ENCODE data around the gene LIPK. TPM values are rescaled to one million over a fixed set of nuclear protein-coding genes. Genes with fewer than 3 reads are reported as not detected.
"Not testable (repeated sequence)": the region's sequence is repeated elsewhere in the genome, so short reads cannot be mapped to it uniquely, and the experiment has no call there.

Gene LIPK
- total and polyA plus RNA-seq, 2 of the 13 experiments (the other 11 are each of a cell fraction or from before 2014, with no cell fraction given), result not detected

DNA sequence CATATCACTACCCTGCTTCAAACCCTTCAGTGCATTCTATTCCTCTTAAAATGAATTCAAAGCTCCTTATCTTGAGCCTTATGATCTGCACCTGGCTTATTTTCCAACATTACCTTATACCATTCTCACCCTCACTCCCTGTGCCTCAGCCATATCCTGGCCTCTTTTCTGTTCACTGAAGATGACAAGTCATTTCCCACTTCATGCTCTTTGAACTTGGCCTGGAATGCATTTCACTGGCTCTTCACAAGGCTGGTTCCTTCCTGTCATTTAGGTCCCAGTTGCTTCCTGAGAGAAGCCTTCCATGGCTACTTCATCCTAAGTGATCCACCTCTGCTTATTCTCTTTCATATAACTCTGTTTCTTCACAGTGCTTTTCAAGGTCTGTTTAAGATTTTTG lies 45.0 kb upstream of the LIPK start:
- DNase-seq (ENCODE audit: low spot score) (no peak), FAIRE-seq (no peak), ATAC-seq (no peak)
- no peak overlapping the region for H3K4me3 ChIP-seq (replicated peaks in 1 of 3; ENCODE audit: insufficient read depth in 1 of 3, low read depth in 2 of 3, low read length in 3 of 3)
- no peaks in the 10 kb centered on the region for H3K79me2 ChIP-seq (ENCODE audit: insufficient read depth, low read length)
- no TSS peak for BruUV-seq (replicated peaks)
- H3K27me3 ChIP-seq (ENCODE audit: control insufficient read depth in 1 of 2, insufficient read depth in 2 of 2, low read length in 2 of 2), result no peaks in the 10 kb centered on the region
- no peaks in the 10 kb centered on the region for H3K4me1 ChIP-seq (ENCODE audit: insufficient read depth, low read length)
- no peaks in the 10 kb centered on the region for H3K9me3 ChIP-seq (ENCODE audit: low read length)
- in situ Hi-C loops (cut with HindIII; ENCODE audit: extremely low pct_ligation_motif_present, low pct_unique_long_range_greater_than_20kb), result no loop called here
- no peak overlapping the region for H3K27ac ChIP-seq (ENCODE audit: extremely low read length, insufficient read depth, low read length)
- ChIA-PET CTCF (ENCODE audit: low intra/inter-chr PET ratio, low total read pairs) (no interaction called here), POLR2A (no interaction called here)
- TF ChIP-seq PITX1 (CRISPR knock-in tag; IDR thresholded peaks at IDR 0.05), result no peak
- no peaks in the 10 kb centered on the region for H3K36me3 ChIP-seq (replicated peaks in 1 of 2; ENCODE audit: control insufficient read depth in 1 of 2, insufficient read depth in 2 of 2, low read length in 2 of 2)
- H2AFZ ChIP-seq (ENCODE audit: low read length), result no peak overlapping the region
- no peak overlapping the region for H3K9ac ChIP-seq (ENCODE audit: insufficient read depth, low read depth, low read length)
- H4K20me1 ChIP-seq (ENCODE audit: insufficient read depth, low read length), result no peaks in the 10 kb centered on the region
- no peak overlapping the region for H3K4me2 ChIP-seq (ENCODE audit: low read depth, low read length)
- intact Hi-C loops (cut with micrococcal nuclease; ENCODE audit: unreplicated experiment), result no loop called here

DNA sequence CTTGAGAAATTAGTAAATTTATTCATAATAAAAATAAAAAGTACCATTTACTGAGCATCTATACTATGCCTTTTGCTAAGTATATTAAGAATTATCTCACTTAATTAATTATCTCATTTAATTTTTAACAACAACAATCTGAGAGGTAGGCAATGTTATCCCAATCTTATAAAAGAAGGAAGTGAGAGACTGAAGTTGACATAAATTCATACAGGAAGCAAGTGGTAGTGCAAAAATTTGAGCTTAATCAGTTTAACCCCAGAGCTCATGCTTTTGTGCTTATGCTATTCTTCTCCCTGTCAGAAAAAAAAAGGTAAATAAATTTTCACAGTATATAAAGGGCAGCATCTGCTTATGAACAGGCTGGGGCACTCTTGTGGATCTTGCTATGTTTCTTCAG lies 44.5 kb upstream of the LIPK start:
- ATAC-seq (no peak), DNase-seq (ENCODE audit: low spot score) (no peak), FAIRE-seq (no peak)
- no peak overlapping the region for H3K4me2 ChIP-seq (ENCODE audit: low read depth, low read length)
- H3K9me3 ChIP-seq (ENCODE audit: low read length), result no peaks in the 10 kb centered on the region
- no TSS peak for BruUV-seq (replicated peaks)
- CTCF ChIA-PET (ENCODE audit: low intra/inter-chr PET ratio, low total read pairs), result no interaction called here
- H3K36me3 ChIP-seq (replicated peaks in 1 of 2; ENCODE audit: control insufficient read depth in 1 of 2, insufficient read depth in 2 of 2, low read length in 2 of 2), result no peaks in the 10 kb centered on the region
- no peak for TF ChIP-seq NR3C1 (CRISPR knock-in tag; IDR thresholded peaks at IDR 0.05)
- TF ChIP-seq, protein P1, sequence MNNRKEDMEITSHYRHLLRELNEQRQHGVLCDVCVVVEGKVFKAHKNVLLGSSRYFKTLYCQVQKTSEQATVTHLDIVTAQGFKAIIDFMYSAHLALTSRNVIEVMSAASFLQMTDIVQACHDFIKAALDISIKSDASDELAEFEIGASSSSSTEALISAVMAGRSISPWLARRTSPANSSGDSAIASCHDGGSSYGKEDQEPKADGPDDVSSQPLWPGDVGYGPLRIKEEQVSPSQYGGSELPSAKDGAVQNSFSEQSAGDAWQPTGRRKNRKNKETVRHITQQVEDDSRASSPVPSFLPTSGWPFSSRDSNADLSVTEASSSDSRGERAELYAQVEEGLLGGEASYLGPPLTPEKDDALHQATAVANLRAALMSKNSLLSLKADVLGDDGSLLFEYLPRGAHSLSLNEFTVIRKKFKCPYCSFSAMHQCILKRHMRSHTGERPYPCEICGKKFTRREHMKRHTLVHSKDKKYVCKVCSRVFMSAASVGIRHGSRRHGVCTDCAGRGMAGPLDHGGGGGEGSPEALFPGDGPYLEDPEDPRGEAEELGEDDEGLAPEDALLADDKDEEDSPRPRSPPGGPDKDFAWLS (CRISPR knock-in tag; IDR thresholded peaks at IDR 0.05; ENCODE audit: borderline replicate concordance), result no peak
- TF ChIP-seq, protein P2, sequence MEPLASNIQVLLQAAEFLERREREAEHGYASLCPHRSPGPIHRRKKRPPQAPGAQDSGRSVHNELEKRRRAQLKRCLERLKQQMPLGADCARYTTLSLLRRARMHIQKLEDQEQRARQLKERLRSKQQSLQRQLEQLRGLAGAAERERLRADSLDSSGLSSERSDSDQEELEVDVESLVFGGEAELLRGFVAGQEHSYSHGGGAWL (CRISPR knock-in tag; IDR thresholded peaks at IDR 0.05), result no peak
- H3K27me3 ChIP-seq (ENCODE audit: control insufficient read depth in 1 of 2, insufficient read depth in 2 of 2, low read length in 2 of 2), result no peaks in the 10 kb centered on the region
- H3K9ac ChIP-seq (ENCODE audit: insufficient read depth, low read depth, low read length), result no peak overlapping the region
- intact Hi-C loops (cut with micrococcal nuclease; ENCODE audit: unreplicated experiment) (no loop called here), in situ Hi-C loops (cut with HindIII; ENCODE audit: extremely low pct_ligation_motif_present, low pct_unique_long_range_greater_than_20kb) (no loop called here)
- no peak overlapping the region for H2AFZ ChIP-seq (ENCODE audit: low read length)
- no peaks in the 10 kb centered on the region for H3K4me1 ChIP-seq (ENCODE audit: insufficient read depth, low read length)
- POLR2A ChIA-PET, result no interaction called here
- no peaks in the 10 kb centered on the region for H4K20me1 ChIP-seq (ENCODE audit: insufficient read depth, low read length)
- no peak overlapping the region for H3K4me3 ChIP-seq (replicated peaks in 1 of 3; ENCODE audit: insufficient read depth in 1 of 3, low read depth in 2 of 3, low read length in 3 of 3)
- H3K27ac ChIP-seq (ENCODE audit: extremely low read length, insufficient read depth, low read length), result no peak overlapping the region
- no peaks in the 10 kb centered on the region for H3K79me2 ChIP-seq (ENCODE audit: insufficient read depth, low read length)

DNA sequence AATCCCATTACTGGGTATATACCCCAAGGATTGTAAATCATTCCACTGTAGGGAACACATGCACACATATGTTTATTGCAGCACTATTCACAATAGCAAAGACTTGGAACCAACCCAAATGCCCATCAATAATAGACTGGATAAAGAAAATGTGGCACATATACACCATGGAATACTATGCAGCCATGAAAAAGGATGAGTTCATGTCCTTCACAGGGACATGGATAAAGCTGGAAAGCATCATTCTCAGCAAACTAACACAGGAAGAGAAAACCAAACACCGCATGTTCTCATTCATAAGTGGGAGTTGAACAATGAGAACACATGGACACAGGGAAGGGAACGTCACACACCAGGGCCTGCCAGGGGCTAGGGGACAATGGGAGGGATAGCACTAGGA lies 42.9 kb upstream of the LIPK start:
- H3K27ac ChIP-seq (ENCODE audit: extremely low read length, insufficient read depth, low read length); H3K27me3 ChIP-seq (ENCODE audit: control insufficient read depth in 1 of 2, insufficient read depth in 2 of 2, low read length in 2 of 2); H3K4me2 ChIP-seq (ENCODE audit: low read depth, low read length); H3K36me3 ChIP-seq (replicated peaks in 1 of 2; ENCODE audit: control insufficient read depth in 1 of 2, insufficient read depth in 2 of 2, low read length in 2 of 2); FAIRE-seq; H3K9ac ChIP-seq (ENCODE audit: insufficient read depth, low read depth, low read length); H3K4me1 ChIP-seq (ENCODE audit: insufficient read depth, low read length); H2AFZ ChIP-seq (ENCODE audit: low read length); BruUV-seq (replicated peaks); H3K4me3 ChIP-seq (replicated peaks in 1 of 3; ENCODE audit: insufficient read depth in 1 of 3, low read depth in 2 of 3, low read length in 3 of 3); in situ Hi-C loops (cut with HindIII; ENCODE audit: extremely low pct_ligation_motif_present, low pct_unique_long_range_greater_than_20kb); intact Hi-C loops (cut with micrococcal nuclease; ENCODE audit: unreplicated experiment); DNase-seq (ENCODE audit: low spot score); H3K9me3 ChIP-seq (ENCODE audit: low read length); ATAC-seq; POLR2A ChIA-PET; H4K20me1 ChIP-seq (ENCODE audit: insufficient read depth, low read length); H3K79me2 ChIP-seq (ENCODE audit: insufficient read depth, low read length); CTCF ChIA-PET (ENCODE audit: low intra/inter-chr PET ratio, low total read pairs): not testable (repeated sequence)
- 21% methylated on average over 2 of the region's 2 CpGs for WGBS (ENCODE audit: low lambda C conversion rate)

All from HepG2 (cell line).